OCI-LY7 (cell line): Measurements from ENCODE around the gene TCHH.

Source experiments
- CTCF ChIP-seq: fragments of 200-600 bp; sonication (generic); conservative IDR thresholded peaks from 2 replicates; pipeline ENCODE4 v1.5.1; 2014; ENCODE audit warnings: mild to moderate bottlenecking, antibody characterized with exemption, low read length, moderate library complexity, mixed read lengths
- EZH2phosphoT487 ChIP-seq: fragments of 200-600 bp; sonication (generic); IDR thresholded peaks from 2 replicates; pipeline ENCODE4 v1.6.1; 2018; ENCODE audit warnings: low read depth, borderline replicate concordance, mild to moderate bottlenecking, mixed run types, antibody characterized with exemption, low read length, moderate library complexity, mixed read lengths

- TF ChIP-seq CTCF (no peak), EZH2phosphoT487 (no peak)
These were observed 28.1 kb upstream of the TCHH start for GRCh38 chr1:152143150-152143887.
